Neural cell (in vitro differentiated cells): ENCODE data around the gene SP140L. TPM values are rescaled to one million over a fixed set of nuclear protein-coding genes. Genes with fewer than 3 reads are reported as not detected.

ENCODE experiments used
- H2AFZ ChIP-seq: fragments of 200-600, 300-800 bp; sonication (generic), shearing (Covaris generic); 2 replicates; pipeline ENCODE4 v1.6.0; 2014; ENCODE audit warnings: low read depth, mild to moderate bottlenecking, antibody characterized with exemption, low read length, moderate library complexity
- H3F3A ChIP-seq: fragments of 200-600 bp; shearing (Covaris generic); 2 replicates; pipeline ENCODE4 v1.6.1; 2016; ENCODE audit warnings: mild to moderate bottlenecking, moderate library complexity, mixed read lengths, antibody characterized with exemption, low read length; ENCODE audit not compliant: insufficient read depth, poor library complexity, severe bottlenecking
- H3K27ac ChIP-seq: fragments of 200-600, 300-800 bp; sonication (generic), shearing (Covaris generic); 2 replicates; pipeline ENCODE4 v1.5.1; 2014; ENCODE audit warnings: mild to moderate bottlenecking, low read length, moderate library complexity
- H3K27me3 ChIP-seq: fragments of 300-800, 200-600 bp; sonication (generic), shearing (Covaris generic); 2 replicates; pipeline ENCODE4 v1.6.0; 2014; ENCODE audit warnings: mild to moderate bottlenecking, low read depth, low read length, moderate library complexity; ENCODE audit not compliant: insufficient read depth
- H3K36me3 ChIP-seq: fragments of 300-800, 200-600 bp; sonication (generic), shearing (Covaris generic); 2 replicates; pipeline ENCODE4 v1.5.1; 2014; ENCODE audit warnings: mild to moderate bottlenecking, antibody characterized with exemption, low read length, moderate library complexity; ENCODE audit not compliant: insufficient read depth
- H3K4me2 ChIP-seq: fragments of 300-800, 200-600 bp; sonication (generic), shearing (Covaris generic); 2 replicates; pipeline ENCODE4 v1.6.0; 2014; ENCODE audit warnings: mild to moderate bottlenecking, low read length
- H3K4me3 ChIP-seq: fragments of 300-800, 200-600 bp; sonication (generic), shearing (Covaris generic); 2 replicates; pipeline ENCODE4 v1.5.1; 2014; ENCODE audit warnings: mild to moderate bottlenecking, low read length, moderate library complexity
- H3K79me2 ChIP-seq: fragments of 200-600 bp; shearing (Covaris generic); replicated peaks from 2 replicates; pipeline ENCODE4 v1.6.0; 2014; ENCODE audit warnings: mild to moderate bottlenecking, low read length, moderate library complexity; ENCODE audit not compliant: insufficient read depth
- H3K9ac ChIP-seq: fragments of 300-800, 200-600 bp; sonication (generic), shearing (Covaris generic); 2 replicates; pipeline ENCODE4 v1.6.1; 2016; ENCODE audit warnings: mild to moderate bottlenecking, low read length, mixed read lengths
- H3K9me2 ChIP-seq: fragments of 200-600 bp; shearing (Covaris generic); 2 replicates; pipeline ENCODE4 v1.6.1; 2016; ENCODE audit warnings: mild to moderate bottlenecking, low read length, mixed read lengths; ENCODE audit not compliant: insufficient read depth
- H3K9me3 ChIP-seq: fragments of 200-600, 300-800 bp; sonication (generic), shearing (Covaris generic); 2 replicates; pipeline ENCODE4 v1.6.1; 2016; ENCODE audit warnings: mild to moderate bottlenecking, mixed run types, low read length, moderate library complexity, mixed read lengths
- H4K20me1 ChIP-seq: fragments of 200-600 bp; shearing (Covaris generic); 2 replicates; pipeline ENCODE4 v1.6.1; 2016; ENCODE audit warnings: mild to moderate bottlenecking, mixed run types; ENCODE audit not compliant: insufficient read depth
- EP300 ChIP-seq: fragments of 450-650 bp; conservative IDR thresholded peaks from 2 replicates; pipeline ENCODE4 v1.6.1; 2014; ENCODE audit warnings: antibody characterized with exemption, mild to moderate bottlenecking, moderate library complexity; ENCODE audit not compliant: poor library complexity, severe bottlenecking
- EZH2 ChIP-seq: fragments of 200-600, 300-800 bp; shearing (Covaris generic), sonication (generic); IDR thresholded peaks from 2 replicates; pipeline ENCODE4 v1.6.1; 2014; ENCODE audit warnings: antibody characterized with exemption, low read length, borderline replicate concordance, mild to moderate bottlenecking; ENCODE audit not compliant: insufficient read depth, poor library complexity, severe bottlenecking
- RAD21 ChIP-seq: fragments of 450-650 bp; conservative IDR thresholded peaks from 2 replicates; pipeline ENCODE4 v1.6.1; 2014; ENCODE audit warnings: antibody characterized with exemption, mild to moderate bottlenecking, moderate library complexity
- REST ChIP-seq: IDR thresholded peaks from 2 replicates; pipeline ENCODE4 v1.6.1; 2012; ENCODE audit warnings: borderline replicate concordance
- SMC3 ChIP-seq: fragments of 450-650 bp; conservative IDR thresholded peaks from 2 replicates; pipeline ENCODE4 v1.6.1; 2014; ENCODE audit warnings: antibody characterized with exemption, mild to moderate bottlenecking, moderate library complexity; ENCODE audit not compliant: poor library complexity
- TAF1 ChIP-seq: IDR thresholded peaks from 2 replicates; pipeline ENCODE4 v1.6.1; 2012; ENCODE audit warnings: low read depth
- polyA plus RNA-seq: library from polyadenylated mRNA; depleted of rRNA; stranded (reverse); fragments of >200 nt; gene quantifications from 2 replicates; pipeline ENCODE4 v1.2.3, GENCODE V29; 2014

The SP140L gene
- polyA plus RNA-seq, 1 donor from 2014 or later, result not detected

GRCh38 chr2:230321031-230321430 lies 6.0 kb upstream of the SP140L start:
- Histone ChIP-seq H2AFZ (no peak overlapping the region), H3F3A (no peaks in the 10 kb centered on the region), H4K20me1 (no peaks in the 10 kb centered on the region), H3K36me3 (no peaks in the 10 kb centered on the region), H3K4me3 (no peak overlapping the region), H3K79me2 (no peaks in the 10 kb centered on the region), H3K27ac (no peak overlapping the region), H3K27me3 (no peaks in the 10 kb centered on the region), H3K4me2 (no peak overlapping the region), H3K9me3 (no peaks in the 10 kb centered on the region), H3K9ac (no peak overlapping the region), H3K9me2 (no peaks in the 10 kb centered on the region)
- TF ChIP-seq EZH2 (no peak), RAD21 (no peak), TAF1 (no peak), REST (no peak), EP300 (no peak)

GRCh38 chr2:230322561-230323384 lies 4.2 kb upstream of the SP140L start:
- Histone ChIP-seq H3K9ac (no peak overlapping the region), H3K36me3 (no peaks in the 10 kb centered on the region), H3K79me2 (no peaks in the 10 kb centered on the region), H3K9me2 (no peaks in the 10 kb centered on the region), H4K20me1 (no peaks in the 10 kb centered on the region), H3K4me2 (no peak overlapping the region), H3K4me3 (no peak overlapping the region), H3K27me3 (no peaks in the 10 kb centered on the region), H3K9me3 (no peaks in the 10 kb centered on the region), H3F3A (no peaks in the 10 kb centered on the region), H2AFZ (no peak overlapping the region), H3K27ac (no peak overlapping the region)
- no peak for TF ChIP-seq EP300
- TF ChIP-seq SMC3, result no peak
- no peak for TF ChIP-seq EZH2
- no peak for TF ChIP-seq REST
- TF ChIP-seq RAD21, result no peak
